Mononuclear cell (primary cell): Measurements from ENCODE around the gene DHCR7. TPM values are rescaled to one million over a fixed set of nuclear protein-coding genes. Genes with fewer than 3 reads are reported as not detected.

ENCODE experiments used
- H3K27me3 ChIP-seq: 2 replicates; pipeline ENCODE4 v1.6.0; 2011; ENCODE audit warnings: low read length, control low read depth; ENCODE audit not compliant: insufficient read depth
- H3K4me1 ChIP-seq: 2 replicates; pipeline ENCODE4 v1.5.1; 2011; ENCODE audit warnings: mild to moderate bottlenecking, low read length, control low read depth; ENCODE audit not compliant: insufficient read depth
- H3K4me3 ChIP-seq: 2 replicates; pipeline ENCODE4 v1.5.1; 2011; ENCODE audit warnings: mild to moderate bottlenecking, low read length, moderate library complexity
- H3K9me3 ChIP-seq: 2 replicates; pipeline ENCODE4 v1.5.1; 2011; ENCODE audit warnings: low read depth, mild to moderate bottlenecking, control low read depth, low read length
- total RNA-seq: library from RNA; depleted of rRNA; stranded (reverse); fragments of >200 nt; gene quantifications from one replicate; pipeline ENCODE4 v1.2.3, GENCODE V29; 2012

Gene DHCR7
- total RNA-seq, 1 donor, result 5.4 TPM

DNA sequence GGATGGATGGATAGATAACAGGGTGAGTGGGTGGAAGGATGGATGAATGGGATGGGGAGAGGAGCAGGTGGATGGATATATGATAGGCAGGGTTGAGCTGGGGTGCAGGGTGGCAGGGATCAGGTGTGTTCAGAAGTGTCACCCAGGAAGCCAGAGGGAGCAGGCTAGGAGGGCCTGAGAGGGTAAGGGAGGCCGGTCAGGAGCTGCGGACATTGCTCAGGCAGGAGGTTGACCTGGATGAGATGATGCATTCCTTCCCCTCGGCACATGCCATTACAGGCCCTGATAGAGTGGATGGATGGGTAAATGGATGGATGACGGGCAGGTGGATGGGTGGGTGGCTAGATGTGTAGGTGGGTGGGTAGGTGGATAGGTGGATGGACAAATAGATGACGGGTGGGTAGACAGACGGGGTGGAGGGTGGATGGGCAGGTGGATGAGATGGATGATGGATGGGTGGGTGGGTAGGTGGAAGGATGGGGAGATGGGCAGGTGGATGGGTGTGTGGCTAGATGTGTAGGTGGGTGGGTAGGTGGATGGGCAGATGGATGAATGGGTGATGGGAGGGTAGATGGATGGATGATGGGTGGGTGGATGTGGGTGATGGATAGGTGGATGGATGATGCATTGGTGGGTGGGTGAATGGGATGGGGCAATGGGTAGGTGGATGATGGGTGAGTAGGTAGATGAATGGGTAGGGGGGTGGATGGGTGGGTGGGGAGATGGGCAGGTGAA, 8.0 kb downstream of the DHCR7 start:
- H3K4me1 ChIP-seq, result no peaks in the 10 kb centered on the region
- H3K9me3 ChIP-seq, result no peaks in the 10 kb centered on the region
- no peaks in the 10 kb centered on the region for H3K27me3 ChIP-seq
- no peak overlapping the region for H3K4me3 ChIP-seq

DNA sequence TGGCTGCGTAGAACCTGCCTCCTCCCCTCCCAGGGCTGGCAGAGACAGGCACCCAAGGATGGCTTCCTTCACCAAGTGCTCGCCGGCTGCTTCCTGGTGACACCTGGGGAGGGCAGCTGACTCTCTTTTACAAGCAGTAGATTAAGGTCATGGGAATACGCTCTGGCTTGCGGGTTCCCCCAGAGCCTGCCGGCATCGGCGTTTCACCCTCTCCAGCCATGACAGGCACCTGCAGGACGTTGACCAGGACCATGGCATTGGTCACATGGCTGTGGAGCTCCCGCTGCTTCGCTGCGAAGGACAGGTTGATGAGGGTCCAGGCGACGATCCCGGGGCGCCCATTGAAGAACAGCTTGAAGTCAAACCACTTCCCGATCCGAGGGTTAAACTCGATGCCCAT, 9.5 kb downstream of the DHCR7 start:
- Histone ChIP-seq H3K9me3 (no peaks in the 10 kb centered on the region), H3K27me3 (no peaks in the 10 kb centered on the region), H3K4me3 (no peak overlapping the region), H3K4me1 (no peaks in the 10 kb centered on the region)

DNA sequence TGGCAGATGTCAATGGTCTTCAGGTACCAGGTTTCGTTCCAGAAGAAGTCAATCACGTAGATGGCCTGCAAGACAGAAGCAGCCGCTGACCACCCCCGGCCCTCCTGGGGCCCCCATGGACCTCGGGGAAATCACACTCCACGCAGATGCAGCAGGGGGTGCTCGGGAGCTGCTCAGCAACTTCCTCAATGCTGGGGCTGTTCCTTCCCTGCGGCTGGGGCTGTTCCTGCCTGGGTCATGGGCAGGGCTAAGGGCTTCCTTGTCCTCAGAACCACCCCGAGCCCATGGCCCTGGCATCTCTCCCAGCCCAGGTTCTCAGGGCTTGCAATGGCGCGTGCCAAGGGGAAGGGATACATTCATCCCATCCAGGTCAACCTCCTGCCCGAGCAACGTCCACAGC, 10.3 kb downstream of the DHCR7 start:
- H3K4me1 ChIP-seq, result no peaks in the 10 kb centered on the region
- H3K27me3 ChIP-seq, result no peaks in the 10 kb centered on the region
- H3K4me3 ChIP-seq, result no peak overlapping the region
- H3K9me3 ChIP-seq, result no peaks in the 10 kb centered on the region

DNA sequence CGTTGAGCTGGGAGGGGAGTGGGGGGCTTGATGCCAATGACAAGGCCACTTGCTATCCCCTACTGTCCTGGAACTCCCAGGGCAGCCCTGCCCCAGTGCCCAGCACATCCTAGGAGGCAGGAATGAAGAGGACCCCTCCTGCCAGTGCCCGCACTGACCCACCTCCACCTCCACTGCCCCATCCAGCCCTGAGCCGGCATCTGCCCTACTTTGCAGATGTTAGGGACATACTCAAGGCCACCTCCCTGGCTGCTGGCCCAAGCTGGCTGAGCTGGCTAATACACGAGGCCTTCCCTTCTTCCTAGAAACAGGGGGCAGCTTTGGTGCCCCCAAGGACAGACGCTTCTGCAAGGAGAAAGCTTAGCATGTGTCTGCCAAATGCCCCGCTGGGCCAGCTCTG, 10.8 kb downstream of the DHCR7 start:
- no peaks in the 10 kb centered on the region for H3K9me3 ChIP-seq
- H3K4me3 ChIP-seq, result no peak overlapping the region
- H3K4me1 ChIP-seq, result no peaks in the 10 kb centered on the region
- no peaks in the 10 kb centered on the region for H3K27me3 ChIP-seq

GRCh38 chr11:71436861-71437260, 11.3 kb downstream of the DHCR7 start:
- H3K4me1 ChIP-seq, result no peaks in the 10 kb centered on the region
- H3K4me3 ChIP-seq, result no peak overlapping the region
- H3K9me3 ChIP-seq, result no peaks in the 10 kb centered on the region
- no peaks in the 10 kb centered on the region for H3K27me3 ChIP-seq

GRCh38 chr11:71435278-71435951, 12.8 kb downstream of the DHCR7 start:
- Histone ChIP-seq H3K27me3 (no peaks in the 10 kb centered on the region), H3K4me3 (no peak overlapping the region), H3K4me1 (no peaks in the 10 kb centered on the region), H3K9me3 (no peaks in the 10 kb centered on the region)

DNA sequence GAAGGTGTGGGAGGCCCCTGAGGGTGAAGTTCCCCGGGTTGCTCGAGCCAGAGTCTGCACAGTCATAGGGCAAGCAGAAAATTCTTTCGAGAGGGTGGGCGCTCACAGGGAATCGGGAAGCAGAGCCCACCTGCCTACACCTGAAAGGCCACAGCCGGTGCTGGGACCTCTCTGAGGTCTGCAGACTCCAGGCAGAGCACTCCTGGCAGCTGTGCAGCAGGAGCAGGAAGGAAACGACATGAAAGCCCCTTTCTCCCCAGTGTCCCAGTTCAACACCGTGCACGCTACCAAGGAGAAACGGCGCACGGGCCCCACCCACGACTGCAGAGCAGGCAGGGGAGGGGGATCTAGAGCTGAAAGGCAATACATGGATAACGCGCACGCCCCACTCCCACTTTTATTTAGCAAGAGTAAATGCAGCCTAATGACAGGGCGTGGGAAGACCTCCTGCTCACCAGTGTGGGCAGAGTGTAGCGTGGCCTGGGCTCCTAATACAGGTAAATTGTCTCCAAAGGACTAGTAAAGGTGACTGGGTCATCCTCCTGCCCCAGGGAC, 13.5 kb downstream of the DHCR7 start:
- Histone ChIP-seq H3K4me3 (no peak overlapping the region), H3K4me1 (no peaks in the 10 kb centered on the region), H3K9me3 (no peaks in the 10 kb centered on the region), H3K27me3 (no peaks in the 10 kb centered on the region)

DNA sequence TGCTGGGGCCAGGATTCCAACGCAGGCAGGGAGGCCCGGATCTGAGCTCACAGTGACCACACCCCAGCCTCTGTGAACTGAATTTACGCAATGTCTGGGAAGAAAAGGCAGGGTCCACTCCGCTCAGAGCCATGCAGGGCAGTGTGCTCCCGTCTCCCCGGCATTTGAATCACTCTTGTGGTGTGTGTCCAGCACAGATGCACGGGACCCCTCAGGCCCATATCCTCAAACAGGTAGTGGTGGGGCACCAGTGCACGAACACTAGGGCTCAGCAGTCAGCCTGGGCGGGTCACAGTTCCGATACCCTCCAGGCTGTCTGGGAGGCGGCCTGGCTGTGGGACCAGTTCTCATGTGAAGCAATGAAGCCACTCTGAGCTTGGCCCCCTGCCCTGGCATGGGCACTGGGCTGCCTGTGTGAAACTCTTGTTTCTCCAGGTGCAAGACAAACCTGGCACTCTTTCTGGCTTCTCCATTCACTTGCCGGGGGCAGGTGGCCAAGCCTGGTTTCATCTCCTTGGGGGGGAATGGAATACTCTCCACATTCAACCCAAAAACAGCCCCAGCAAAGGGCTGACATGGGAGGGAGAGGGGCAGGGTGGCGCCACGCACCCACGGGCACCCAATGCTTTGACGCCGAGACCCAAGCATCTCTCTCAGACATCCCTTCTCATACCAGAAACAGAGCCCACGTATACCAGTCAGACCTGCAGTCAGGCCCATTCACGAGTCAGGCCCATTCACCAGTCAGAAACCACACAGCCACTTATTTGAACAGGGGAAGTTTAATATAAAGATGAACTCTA, 14.3 kb downstream of the DHCR7 start:
- no peaks in the 10 kb centered on the region for H3K27me3 ChIP-seq
- no peak overlapping the region for H3K4me3 ChIP-seq
- no peaks in the 10 kb centered on the region for H3K4me1 ChIP-seq
- H3K9me3 ChIP-seq, result no peaks in the 10 kb centered on the region

DNA sequence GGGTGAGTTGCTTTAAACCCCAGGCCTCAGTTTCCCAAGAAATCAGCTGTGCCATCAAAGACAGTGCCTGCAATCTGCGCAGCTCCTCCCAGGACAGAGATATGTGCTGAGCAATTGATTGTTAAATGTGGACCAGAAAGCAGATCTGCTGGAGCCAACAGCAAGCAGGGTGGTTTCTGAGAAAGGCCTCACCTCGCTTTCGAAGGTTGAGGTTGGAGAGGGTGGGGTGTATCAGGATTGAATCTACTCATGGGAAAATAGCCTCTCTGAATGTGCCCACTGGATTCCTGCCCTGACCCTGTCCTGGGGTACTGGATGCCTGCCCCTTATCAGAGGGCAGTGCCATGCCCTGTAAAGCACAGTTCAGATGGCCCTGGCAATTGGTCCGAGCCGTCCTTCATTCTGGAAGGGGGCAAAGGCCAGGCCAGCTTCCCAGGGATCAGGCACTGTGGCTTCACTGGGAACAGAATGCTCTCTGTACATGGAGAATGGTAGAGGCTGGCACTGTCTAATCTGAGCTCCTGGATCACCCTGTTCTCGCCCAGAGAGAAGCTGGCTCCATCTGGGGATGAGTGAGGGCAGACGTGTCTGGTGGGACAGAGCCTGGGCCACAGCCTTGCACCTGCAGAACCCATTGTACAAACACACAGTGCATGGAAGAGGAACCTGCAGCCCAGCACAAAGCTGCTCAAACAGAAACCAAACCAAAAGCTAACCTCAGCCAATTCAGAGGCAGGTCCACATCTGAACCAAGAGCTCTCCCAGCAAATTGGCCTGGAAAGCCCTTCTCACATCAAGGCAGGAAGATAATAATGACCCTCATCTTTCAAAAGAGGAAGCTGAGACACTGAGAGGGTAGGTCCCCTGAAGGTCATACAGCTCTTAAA, 15.2 kb downstream of the DHCR7 start:
- no peaks in the 10 kb centered on the region for H3K9me3 ChIP-seq
- H3K4me3 ChIP-seq, result no peak overlapping the region
- H3K27me3 ChIP-seq, result no peaks in the 10 kb centered on the region
- H3K4me1 ChIP-seq, result no peaks in the 10 kb centered on the region

DNA sequence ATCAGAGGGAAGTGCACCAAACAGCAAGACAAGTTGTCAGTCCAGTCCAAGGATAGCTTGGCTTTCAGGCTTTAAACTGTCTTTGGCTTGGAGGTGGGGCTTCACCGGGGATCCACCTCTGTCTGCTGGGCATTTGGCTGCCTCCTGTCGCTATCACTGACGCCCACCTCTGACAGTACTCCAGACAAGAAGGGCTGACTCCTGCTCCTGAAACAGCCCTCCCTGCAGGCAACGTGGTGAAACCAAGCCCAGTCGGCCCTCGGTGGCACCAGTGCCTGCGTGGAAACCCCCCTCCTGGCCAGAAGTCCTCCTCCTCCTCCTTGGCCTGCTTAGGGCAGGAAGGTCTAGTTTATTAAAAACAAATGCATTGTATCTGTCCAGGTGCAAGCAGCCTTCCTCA, 16.9 kb downstream of the DHCR7 start:
- no peaks in the 10 kb centered on the region for H3K27me3 ChIP-seq
- H3K4me1 ChIP-seq, result no peaks in the 10 kb centered on the region
- H3K9me3 ChIP-seq, result no peaks in the 10 kb centered on the region
- H3K4me3 ChIP-seq, result no peak overlapping the region

DNA sequence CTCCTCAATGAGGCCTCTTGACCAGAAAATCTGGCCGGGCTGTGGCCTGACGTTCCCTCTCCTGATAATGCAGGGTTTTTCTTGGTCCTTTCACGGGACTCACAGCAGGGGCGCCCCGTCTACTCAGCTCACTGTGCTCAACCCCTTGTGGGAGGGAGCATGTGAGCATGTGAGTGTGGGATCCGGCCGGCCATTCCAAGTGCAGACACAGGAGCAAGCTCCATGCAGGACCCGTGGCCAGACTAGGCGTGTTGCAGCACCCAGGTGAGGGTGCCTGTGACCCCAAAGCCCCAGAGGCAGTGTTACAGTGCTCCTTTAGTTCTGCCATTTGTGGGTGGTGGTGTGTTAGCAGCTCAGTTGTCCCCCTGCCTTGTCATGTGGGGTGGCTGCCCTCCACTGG, 18.0 kb downstream of the DHCR7 start:
- Histone ChIP-seq H3K4me3 (no peak overlapping the region), H3K9me3 (no peaks in the 10 kb centered on the region), H3K4me1 (no peaks in the 10 kb centered on the region), H3K27me3 (no peaks in the 10 kb centered on the region)

DNA sequence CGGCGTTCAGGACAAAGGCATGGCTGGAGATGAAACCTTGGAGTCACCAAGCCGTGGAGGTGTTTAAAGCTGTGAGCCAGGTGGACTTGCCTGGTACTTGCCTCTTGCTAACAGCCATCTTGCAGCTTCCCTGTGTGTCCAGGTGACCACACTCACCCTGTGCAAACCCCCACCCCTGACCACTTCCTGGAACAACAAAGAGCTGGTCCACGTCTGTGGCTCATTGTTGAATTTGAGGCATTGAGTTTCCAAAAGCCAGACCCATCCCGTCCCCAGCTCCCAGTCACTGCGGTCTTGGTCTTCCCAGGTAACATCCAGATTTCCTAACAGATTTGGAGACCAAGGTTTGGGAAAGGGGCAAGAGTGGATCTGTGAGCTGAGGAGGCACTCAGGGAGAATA, 18.5 kb downstream of the DHCR7 start:
- H3K9me3 ChIP-seq, result no peaks in the 10 kb centered on the region
- H3K4me1 ChIP-seq, result no peaks in the 10 kb centered on the region
- no peaks in the 10 kb centered on the region for H3K27me3 ChIP-seq
- H3K4me3 ChIP-seq, result no peak overlapping the region

DNA sequence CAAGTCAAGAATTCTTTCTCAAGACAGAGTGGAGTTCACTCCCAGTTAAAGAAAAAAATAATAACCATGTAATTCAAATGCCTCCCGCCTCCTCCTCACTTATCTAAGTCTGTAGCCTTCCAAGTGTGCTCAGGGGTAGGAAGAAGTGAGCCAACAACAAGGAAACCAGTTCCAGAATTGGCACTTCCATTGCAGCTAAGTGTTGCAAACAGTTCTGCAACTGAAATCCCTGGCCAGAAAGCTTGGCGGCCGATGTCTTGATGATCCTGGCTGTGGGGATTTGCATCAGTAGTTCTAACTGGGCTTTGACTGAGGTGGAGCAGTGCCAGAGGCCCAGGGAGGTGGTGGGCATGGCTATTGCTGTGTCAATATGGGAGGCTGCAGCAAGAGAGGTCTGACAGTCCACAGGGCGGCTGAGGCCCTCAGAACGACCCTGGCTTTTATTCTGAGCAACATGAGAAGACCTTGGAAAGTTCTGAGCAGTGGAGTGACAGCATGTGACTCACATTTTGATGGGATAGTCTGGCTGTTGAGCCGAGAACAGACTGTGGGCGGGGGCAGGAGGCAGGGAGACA, 19.2 kb downstream of the DHCR7 start:
- Histone ChIP-seq H3K4me1 (no peaks in the 10 kb centered on the region), H3K4me3 (no peak overlapping the region), H3K27me3 (no peaks in the 10 kb centered on the region), H3K9me3 (no peaks in the 10 kb centered on the region)

DNA sequence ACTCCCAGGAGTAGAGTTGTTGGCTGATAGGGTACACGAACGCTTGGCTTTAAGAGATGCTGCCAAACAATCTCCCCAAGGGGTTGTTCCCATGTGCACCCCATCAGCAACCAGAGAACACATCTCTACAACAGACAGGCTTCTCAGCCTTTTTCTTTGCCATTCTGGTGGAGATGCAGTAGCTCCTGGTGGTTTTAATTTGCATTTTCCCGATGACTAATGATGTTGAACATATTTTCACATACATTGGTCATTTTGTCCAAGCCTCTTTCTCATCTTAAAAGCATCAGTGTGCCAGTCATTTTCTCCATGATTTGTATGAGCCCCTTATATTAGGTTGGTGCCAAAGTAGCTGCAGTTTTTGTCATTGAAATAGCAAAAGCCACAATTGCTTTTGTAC, 21.8 kb downstream of the DHCR7 start:
- H3K4me3 ChIP-seq, result no peak overlapping the region

More for the DNA sequence above, 21.8 kb downstream of the DHCR7 start:
- Histone ChIP-seq H3K9me3 (no peaks in the 10 kb centered on the region), H3K27me3 (no peaks in the 10 kb centered on the region), H3K4me1 (no peaks in the 10 kb centered on the region)
